SU-DHL-6 (cell line): Measurements from ENCODE around the gene ATG101.

ENCODE experiments used
- EZH2phosphoT487 ChIP-seq: fragments of 200-600 bp; sonication (generic), shearing (Covaris generic); conservative IDR thresholded peaks from 2 replicates; pipeline ENCODE4 v1.6.1; 2018; ENCODE audit warnings: mild to moderate bottlenecking, antibody characterized with exemption, low read length, moderate library complexity, mixed read lengths
- TF ChIP-seq, protein P1 (sequence below): fragments of 200-600 bp; sonication (generic); IDR thresholded peaks from one replicate; pipeline ENCODE4 v1.5.1; 2017; ENCODE audit warnings: antibody characterized with exemption, mild to moderate bottlenecking, low read length, moderate library complexity; ENCODE audit not compliant: insufficient read depth, poor library complexity, severe bottlenecking

DNA sequence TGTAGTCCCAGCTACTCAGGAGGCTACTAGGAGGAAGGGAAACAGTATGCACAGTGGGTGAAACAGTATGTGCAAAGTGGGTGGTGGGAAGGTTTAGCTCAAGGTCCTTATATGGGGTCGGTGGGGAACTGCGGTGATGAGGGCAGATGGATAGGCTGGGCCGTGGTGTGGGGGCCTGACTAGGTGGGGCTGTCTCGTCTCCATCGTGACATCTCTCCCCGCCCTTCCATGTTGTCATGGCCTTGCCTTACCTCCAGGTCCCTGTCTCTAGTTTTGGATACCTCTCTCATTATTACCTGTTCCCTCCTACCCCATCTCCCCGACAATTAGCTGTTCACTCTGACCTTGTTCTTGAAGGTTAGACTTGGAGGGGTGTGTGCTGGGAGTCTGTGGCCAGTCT lies 22.9 kb upstream of the ATG101 start:
- TF ChIP-seq, protein P1, sequence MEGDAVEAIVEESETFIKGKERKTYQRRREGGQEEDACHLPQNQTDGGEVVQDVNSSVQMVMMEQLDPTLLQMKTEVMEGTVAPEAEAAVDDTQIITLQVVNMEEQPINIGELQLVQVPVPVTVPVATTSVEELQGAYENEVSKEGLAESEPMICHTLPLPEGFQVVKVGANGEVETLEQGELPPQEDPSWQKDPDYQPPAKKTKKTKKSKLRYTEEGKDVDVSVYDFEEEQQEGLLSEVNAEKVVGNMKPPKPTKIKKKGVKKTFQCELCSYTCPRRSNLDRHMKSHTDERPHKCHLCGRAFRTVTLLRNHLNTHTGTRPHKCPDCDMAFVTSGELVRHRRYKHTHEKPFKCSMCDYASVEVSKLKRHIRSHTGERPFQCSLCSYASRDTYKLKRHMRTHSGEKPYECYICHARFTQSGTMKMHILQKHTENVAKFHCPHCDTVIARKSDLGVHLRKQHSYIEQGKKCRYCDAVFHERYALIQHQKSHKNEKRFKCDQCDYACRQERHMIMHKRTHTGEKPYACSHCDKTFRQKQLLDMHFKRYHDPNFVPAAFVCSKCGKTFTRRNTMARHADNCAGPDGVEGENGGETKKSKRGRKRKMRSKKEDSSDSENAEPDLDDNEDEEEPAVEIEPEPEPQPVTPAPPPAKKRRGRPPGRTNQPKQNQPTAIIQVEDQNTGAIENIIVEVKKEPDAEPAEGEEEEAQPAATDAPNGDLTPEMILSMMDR = no peak
- TF ChIP-seq EZH2phosphoT487 = no peak
